HCT116 (cell line): ENCODE data around the gene ZNF490. TPM values are rescaled to one million over a fixed set of nuclear protein-coding genes. Genes with fewer than 3 reads are reported as not detected.

Experiments used
- ATAC-seq: fragments of 200-7000 bp; cut with Tn5 transposase; 2 replicates; pipeline ENCODE4 v1.9.1; 2020; ENCODE audit warnings: mild to moderate bottlenecking, moderate library complexity
- BruUV-seq: library from RNA; stranded (reverse); fragments of 400-500 nt; replicated peaks from 2 replicates; lab custom pipeline; 2021; lab: Mats Ljungman, UMichigan
- CTCF ChIA-PET: fragments of 300-600 bp; sonication (Branson Sonifier 250); formaldehyde crosslinking; loops from one replicate; lab custom pipeline; 2021; ENCODE audit warnings: antibody characterized with exemption; lab: Charles Lee
- POLR2A ChIA-PET: fragments of 300-600, 350-600 bp; sonication (Branson Sonifier 250); formaldehyde crosslinking; loops from one replicate; lab custom pipeline; 2021; ENCODE audit warnings: antibody characterized with exemption; lab: Charles Lee
- RAD21 ChIA-PET, 2 experiments: fragments of 300-600 bp; sonication (Branson Sonifier 250); formaldehyde crosslinking; loops; one replicate each; lab custom pipeline; 2023; ENCODE audit warnings: low total read pairs in 2 of 2; ENCODE audit not compliant: uncharacterized antibody in 2 of 2, unreplicated experiment in 2 of 2, low non-redundant PET in 1 of 2; lab: Charles Lee
- DNase-seq: peaks from one replicate; pipeline ENCODE4 v3.0.0-alpha.2; 2010; ENCODE audit warnings: low read depth, low spot score
- H2AFZ ChIP-seq: fragments of 200-600 bp; shearing (Covaris generic), sonication (generic); 2 replicates; pipeline ENCODE4 v1.6.1; 2017; ENCODE audit warnings: low read depth, mixed run types, mixed read lengths, antibody characterized with exemption, low read length; ENCODE audit not compliant: poor library complexity, severe bottlenecking
- H3K27ac ChIP-seq: 2 replicates; pipeline ENCODE4 v1.5.1; 2012; ENCODE audit warnings: low read depth, low read length
- H3K27me3 ChIP-seq: fragments of 200-600 bp; sonication (generic); 2 replicates; pipeline ENCODE4 v1.6.1; 2016; ENCODE audit warnings: mixed run types, low read length, mixed read lengths; ENCODE audit not compliant: insufficient read depth
- H3K36me3 ChIP-seq, 2 experiments: fragments of 200-500 bp in 1 of 2; fragments of 200-600 bp in 1 of 2; sonication (Bioruptor generic) in 1 of 2; sonication (generic) in 1 of 2; 2 replicates each; pipeline versions ENCODE4 v1.5.1 to v1.6.1; 2014 to 2016; ENCODE audit warnings: low read length in 2 of 2, inconsistent platforms in 1 of 2, mixed read lengths in 1 of 2, mixed run types in 1 of 2; ENCODE audit not compliant: insufficient read depth in 2 of 2, control insufficient read depth in 1 of 2
- H3K4me1 ChIP-seq, 2 experiments: fragments of 200-600 bp in 1 of 2; sonication (generic) in 1 of 2; 2 replicates each; pipeline versions ENCODE4 v1.5.1 to v1.6.1; 2012 to 2017; ENCODE audit warnings: low read length in 2 of 2, inconsistent platforms in 1 of 2, mild to moderate bottlenecking in 1 of 2, mixed read lengths in 1 of 2, mixed run types in 1 of 2, moderate library complexity in 1 of 2; ENCODE audit not compliant: insufficient read depth in 2 of 2, control insufficient read depth in 1 of 2
- H3K4me2 ChIP-seq: fragments of 200-600 bp; sonication (generic); 2 replicates; pipeline ENCODE4 v1.6.1; 2017; ENCODE audit warnings: mixed run types, low read length, mixed read lengths
- H3K4me3 ChIP-seq, 2 experiments: fragments of 200-600 bp in 1 of 2; sonication (generic) in 1 of 2; replicated peaks in 1 of 2; 2 replicates each; pipeline ENCODE4 v1.5.1; 2011 to 2016; ENCODE audit warnings: low read length in 2 of 2, control low read depth in 1 of 2, low read depth in 1 of 2, mild to moderate bottlenecking in 1 of 2, mixed read lengths in 1 of 2, mixed run types in 1 of 2
- H3K79me2 ChIP-seq: fragments of 200-600 bp; sonication (generic); 2 replicates; pipeline ENCODE4 v1.6.1; 2017; ENCODE audit warnings: mild to moderate bottlenecking, mixed run types, low read length, moderate library complexity, mixed read lengths; ENCODE audit not compliant: insufficient read depth
- H3K9ac ChIP-seq: fragments of 200-600 bp; sonication (generic); 2 replicates; pipeline ENCODE4 v1.6.1; 2016; ENCODE audit warnings: low read length, mixed read lengths
- H3K9me2 ChIP-seq: fragments of 200-600 bp; sonication (generic), shearing (Covaris generic); 2 replicates; pipeline ENCODE4 v1.6.1; 2017; ENCODE audit warnings: mixed run types, mild to moderate bottlenecking, moderate library complexity; ENCODE audit not compliant: insufficient read depth
- H3K9me3 ChIP-seq, 2 experiments: fragments of 200-500 bp in 1 of 2; fragments of 200-600 bp in 1 of 2; sonication (Bioruptor generic) in 1 of 2; sonication (generic) in 1 of 2; 2 replicates each; pipeline ENCODE4 v1.6.1; 2014 to 2017; ENCODE audit warnings: low read length in 2 of 2, mixed read lengths in 2 of 2, inconsistent platforms in 1 of 2, low read depth in 1 of 2, mild to moderate bottlenecking in 1 of 2, mixed run types in 1 of 2, moderate library complexity in 1 of 2; ENCODE audit not compliant: control insufficient read depth in 1 of 2, insufficient read depth in 1 of 2
- H4K20me1 ChIP-seq: fragments of 200-600 bp; sonication (generic), shearing (Covaris generic); 2 replicates; pipeline ENCODE4 v1.6.1; 2017; ENCODE audit warnings: mixed run types, mild to moderate bottlenecking, moderate library complexity; ENCODE audit not compliant: insufficient read depth
- CTCF ChIP-seq, 3 experiments: fragments of 200-600 bp in 1 of 3; sonication (generic) in 1 of 3; IDR thresholded peaks in 2 of 3; conservative IDR thresholded peaks in 1 of 3; 2 replicates each; pipeline ENCODE4 v1.5.1; 2012 to 2017; ENCODE audit warnings: low read depth in 2 of 3, low read length in 2 of 3, antibody characterized with exemption in 1 of 3, borderline replicate concordance in 1 of 3, control low read depth in 1 of 3, mild to moderate bottlenecking in 1 of 3, mixed read lengths in 1 of 3, mixed run types in 1 of 3, moderate library complexity in 1 of 3; ENCODE audit not compliant: insufficient read depth in 1 of 3
- EGR1 ChIP-seq: IDR thresholded peaks from 2 replicates; pipeline ENCODE4 v1.6.1; 2012; ENCODE audit warnings: low read depth
- ELF1 ChIP-seq: IDR thresholded peaks from 2 replicates; pipeline ENCODE4 v1.6.1; 2012; ENCODE audit warnings: low read depth, borderline replicate concordance
- EZH2 ChIP-seq: fragments of 200-600 bp; sonication (generic); IDR thresholded peaks from 2 replicates; pipeline ENCODE4 v1.6.1; 2017; ENCODE audit warnings: antibody characterized with exemption, mixed run types
- FOSL1 ChIP-seq: IDR thresholded peaks from 2 replicates; pipeline ENCODE4 v1.6.1; 2012; ENCODE audit warnings: low read depth
- JUND ChIP-seq: IDR thresholded peaks from 2 replicates; pipeline ENCODE4 v1.6.1; 2012
- RAD21 ChIP-seq: IDR thresholded peaks from 2 replicates; pipeline ENCODE4 v1.6.1; 2012; ENCODE audit warnings: low read depth, mild to moderate bottlenecking
- ZBTB33 ChIP-seq: IDR thresholded peaks from 2 replicates; pipeline ENCODE4 v1.6.1; 2011; ENCODE audit warnings: mild to moderate bottlenecking, low read length, moderate library complexity; ENCODE audit not compliant: insufficient replicate concordance; ENCODE audit errors: extremely low read depth
- ZNF274 ChIP-seq: fragments of 200-500 bp; sonication (Bioruptor generic); IDR thresholded peaks from 2 replicates; pipeline ENCODE4 v1.6.1; 2014; ENCODE audit warnings: mild to moderate bottlenecking, low read depth, low read length, inconsistent platforms
- intact Hi-C: fragments of 100-400 bp; cut with micrococcal nuclease; formaldehyde crosslinking; loops from 2 replicates; pipeline ENCODE4 v1.10.0; 2022
- total RNA-seq: library from RNA; stranded (reverse); gene quantifications from one replicate; pipeline ENCODE4 v1.2.1, GENCODE V29; 2021; ENCODE audit not compliant: unreplicated experiment

ZNF490 gene
- total RNA-seq, 1 experiment from 2014 or later: 5.8 TPM

GRCh38 chr19:12581100-12581499, 29.5 kb downstream of the ZNF490 start:
- ChIA-PET CTCF (no interaction called here), POLR2A (no interaction called here)
- peaks cover 15 to 29% of the 10 kb centered on the region in 2 experiments; a peak in 3 of 4 replicates for H3K9me3 ChIP-seq
- no peaks in the 10 kb centered on the region for H3K79me2 ChIP-seq
- no peak overlapping the region for H3K4me2 ChIP-seq
- H3K27me3 ChIP-seq: no peaks in the 10 kb centered on the region
- DNase-seq: no peak
- ATAC-seq: no peak
- H3K4me3 ChIP-seq: no peak overlapping the region
- H4K20me1 ChIP-seq: no peaks in the 10 kb centered on the region
- intact Hi-C loops: no loop called here
- TF ChIP-seq ZBTB33: no peak
- TF ChIP-seq RAD21: no peak
- TF ChIP-seq ZNF274: peak; percentile 46
- TF ChIP-seq EZH2: no peak
- no peak for TF ChIP-seq EGR1
- TF ChIP-seq ELF1: no peak
- TF ChIP-seq, all 23 proteins: peak for 1
- TSS peak; percentile 42 for BruUV-seq
- no peaks in the 10 kb centered on the region for H3K9me2 ChIP-seq
- H3K27ac ChIP-seq: no peak overlapping the region
- peaks cover 7 to 13% of the 10 kb centered on the region in 2 experiments; a peak in 3 of 4 replicates for H3K36me3 ChIP-seq
- H2AFZ ChIP-seq: no peak overlapping the region
- RAD21 ChIA-PET: no interaction called here
- no peak overlapping the region for H3K9ac ChIP-seq
- peaks cover 0 to 9% of the 10 kb centered on the region in 2 experiments; a peak in 1 of 4 replicates for H3K4me1 ChIP-seq

GRCh38 chr19:12580180-12580694, 30.4 kb downstream of the ZNF490 start:
- peak overlapping the region; percentile 15; the same call in 1 of the 2 replicates for H3K4me2 ChIP-seq
- no peaks in the 10 kb centered on the region for H4K20me1 ChIP-seq
- peaks cover 0 to 9% of the 10 kb centered on the region in 2 experiments; a peak in 1 of 4 replicates for H3K4me1 ChIP-seq
- TF ChIP-seq FOSL1 (peak; percentile 47; the same call in 1 of the 2 replicates), JUND (peak; percentile 33; the same call in 1 of the 2 replicates), CTCF (IDR thresholded peaks at IDR 0.05 in 2 of 3, conservative IDR thresholded peaks at IDR 0.05 in 1 of 3; ENCODE audit: borderline replicate concordance in 1 of 3, insufficient read depth in 1 of 3, low read depth in 2 of 3, low read length in 2 of 3) (no peak)
- no peak overlapping the region for H3K4me3 ChIP-seq
- POLR2A ChIA-PET: no interaction called here
- CTCF ChIA-PET: no interaction called here
- peaks cover 7 to 13% of the 10 kb centered on the region in 2 experiments; a peak in 3 of 4 replicates for H3K36me3 ChIP-seq
- peaks cover 15 to 29% of the 10 kb centered on the region in 2 experiments; a peak in 3 of 4 replicates for H3K9me3 ChIP-seq
- no peak overlapping the region for H2AFZ ChIP-seq
- RAD21 ChIA-PET: no interaction called here
- no peak overlapping the region for H3K9ac ChIP-seq
- H3K27me3 ChIP-seq: no peaks in the 10 kb centered on the region
- intact Hi-C loops: no loop called here
- ATAC-seq: peak; percentile 47; the same call in 1 of the 2 replicates
- no peaks in the 10 kb centered on the region for H3K79me2 ChIP-seq
- H3K27ac ChIP-seq: no peak overlapping the region
- H3K9me2 ChIP-seq: no peaks in the 10 kb centered on the region
- DNase-seq: peak; percentile 12
- no TSS peak for BruUV-seq
